ENCODE results near the gene PLAA.

Gene PLAA

DNA sequence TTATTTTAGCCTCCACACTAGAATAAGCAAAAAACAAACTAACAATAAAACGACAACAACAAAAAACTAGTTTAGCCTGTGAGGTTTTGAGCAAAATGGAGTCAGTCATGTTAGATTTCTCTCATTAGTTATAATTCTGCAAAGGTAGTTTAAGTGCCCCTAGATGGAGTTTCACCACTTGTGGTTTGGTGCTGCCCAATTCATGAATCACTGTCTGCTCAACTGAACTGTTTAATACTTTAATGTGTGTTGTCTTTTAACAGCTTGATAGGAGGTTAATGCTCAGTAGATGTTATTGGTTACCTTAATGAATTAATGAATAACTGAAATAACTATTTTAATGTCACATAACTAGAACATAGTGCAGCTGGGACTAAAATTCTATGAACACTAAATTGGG lies 3.5 kb upstream of the PLAA start:
- no peaks in the 10 kb centered on the region for H3K36me3 ChIP-seq (ENCODE audit: insufficient read depth, low read length)
- H3K79me2 ChIP-seq (ENCODE audit: insufficient read depth, low read length) = peaks cover 15% of the 10 kb centered on the region
- H4K20me1 ChIP-seq (ENCODE audit: insufficient read depth, low read length, poor library complexity, severe bottlenecking) = peaks cover 13% of the 10 kb centered on the region
- H3K4me3 ChIP-seq (ENCODE audit: low read length, poor library complexity, severe bottlenecking) = no peak overlapping the region
- no peak overlapping the region for H3K9ac ChIP-seq (ENCODE audit: low read depth, low read length, poor library complexity, severe bottlenecking)
- peaks cover 9% of the 10 kb centered on the region for H3K27me3 ChIP-seq (ENCODE audit: insufficient read depth, low read length, poor library complexity, severe bottlenecking)
- no peaks in the 10 kb centered on the region for H3K9me3 ChIP-seq (ENCODE audit: insufficient read depth, low read depth, low read length)
- no peaks in the 10 kb centered on the region for H3F3A ChIP-seq (ENCODE audit: low read depth)
- H3K9me2 ChIP-seq (replicated peaks; ENCODE audit: low read depth, low read length) = no peaks in the 10 kb centered on the region
- no peak overlapping the region for H3K4me2 ChIP-seq (ENCODE audit: low read depth, low read length, poor library complexity, severe bottlenecking)
- no peak for TF ChIP-seq EZH2phosphoT487 (IDR thresholded peaks at IDR 0.05; ENCODE audit: borderline replicate concordance)
- TF ChIP-seq, protein P1, sequence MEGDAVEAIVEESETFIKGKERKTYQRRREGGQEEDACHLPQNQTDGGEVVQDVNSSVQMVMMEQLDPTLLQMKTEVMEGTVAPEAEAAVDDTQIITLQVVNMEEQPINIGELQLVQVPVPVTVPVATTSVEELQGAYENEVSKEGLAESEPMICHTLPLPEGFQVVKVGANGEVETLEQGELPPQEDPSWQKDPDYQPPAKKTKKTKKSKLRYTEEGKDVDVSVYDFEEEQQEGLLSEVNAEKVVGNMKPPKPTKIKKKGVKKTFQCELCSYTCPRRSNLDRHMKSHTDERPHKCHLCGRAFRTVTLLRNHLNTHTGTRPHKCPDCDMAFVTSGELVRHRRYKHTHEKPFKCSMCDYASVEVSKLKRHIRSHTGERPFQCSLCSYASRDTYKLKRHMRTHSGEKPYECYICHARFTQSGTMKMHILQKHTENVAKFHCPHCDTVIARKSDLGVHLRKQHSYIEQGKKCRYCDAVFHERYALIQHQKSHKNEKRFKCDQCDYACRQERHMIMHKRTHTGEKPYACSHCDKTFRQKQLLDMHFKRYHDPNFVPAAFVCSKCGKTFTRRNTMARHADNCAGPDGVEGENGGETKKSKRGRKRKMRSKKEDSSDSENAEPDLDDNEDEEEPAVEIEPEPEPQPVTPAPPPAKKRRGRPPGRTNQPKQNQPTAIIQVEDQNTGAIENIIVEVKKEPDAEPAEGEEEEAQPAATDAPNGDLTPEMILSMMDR (conservative IDR thresholded peaks at IDR 0.05; ENCODE audit: low read length) = no peak
- peaks cover 22% of the 10 kb centered on the region for H3K4me1 ChIP-seq (ENCODE audit: insufficient read depth, low read length, poor library complexity, severe bottlenecking)
- no peak overlapping the region for H2AFZ ChIP-seq (ENCODE audit: low read length)

DNA sequence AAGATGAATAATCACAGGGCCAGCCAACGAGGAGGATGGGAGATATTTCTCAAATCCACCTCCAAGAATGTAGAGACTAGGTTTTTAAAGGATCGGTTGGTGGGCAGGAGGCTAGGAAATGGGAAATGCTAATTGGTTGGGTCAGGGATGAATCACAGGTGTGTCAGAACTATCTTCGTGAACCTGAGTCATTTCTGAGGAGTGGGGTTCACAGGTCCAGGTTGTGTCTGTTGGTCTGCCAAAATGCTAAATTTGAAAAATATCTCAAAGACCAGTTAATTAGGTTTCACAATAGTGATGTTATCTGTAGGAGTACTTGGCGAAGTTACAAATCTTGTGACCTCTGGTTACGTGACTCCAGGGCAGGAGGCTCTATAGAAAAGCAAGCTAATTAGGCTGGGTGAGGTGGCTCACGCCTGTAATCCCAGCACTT lies 2.6 kb upstream of the PLAA start:
- Histone ChIP-seq H3K36me3 (ENCODE audit: insufficient read depth, low read length) (no peaks in the 10 kb centered on the region), H3K4me1 (ENCODE audit: insufficient read depth, low read length, poor library complexity, severe bottlenecking) (peaks cover 23% of the 10 kb centered on the region), H4K20me1 (ENCODE audit: insufficient read depth, low read length, poor library complexity, severe bottlenecking) (peaks cover 18% of the 10 kb centered on the region), H3K27me3 (ENCODE audit: insufficient read depth, low read length, poor library complexity, severe bottlenecking) (peaks cover 9% of the 10 kb centered on the region), H3K79me2 (ENCODE audit: insufficient read depth, low read length) (peaks cover 23% of the 10 kb centered on the region), H3K9ac (ENCODE audit: low read depth, low read length, poor library complexity, severe bottlenecking) (no peak overlapping the region), H3K4me2 (ENCODE audit: low read depth, low read length, poor library complexity, severe bottlenecking) (no peak overlapping the region), H3K4me3 (ENCODE audit: low read length, poor library complexity, severe bottlenecking) (no peak overlapping the region), H3K9me2 (replicated peaks; ENCODE audit: low read depth, low read length) (no peaks in the 10 kb centered on the region), H2AFZ (ENCODE audit: low read length) (no peak overlapping the region), H3K9me3 (ENCODE audit: insufficient read depth, low read depth, low read length) (no peaks in the 10 kb centered on the region), H3F3A (ENCODE audit: low read depth) (no peaks in the 10 kb centered on the region)
- TF ChIP-seq, protein P1 (conservative IDR thresholded peaks at IDR 0.05; ENCODE audit: low read length) = no peak
- TF ChIP-seq EZH2phosphoT487 (IDR thresholded peaks at IDR 0.05; ENCODE audit: borderline replicate concordance) = no peak

DNA sequence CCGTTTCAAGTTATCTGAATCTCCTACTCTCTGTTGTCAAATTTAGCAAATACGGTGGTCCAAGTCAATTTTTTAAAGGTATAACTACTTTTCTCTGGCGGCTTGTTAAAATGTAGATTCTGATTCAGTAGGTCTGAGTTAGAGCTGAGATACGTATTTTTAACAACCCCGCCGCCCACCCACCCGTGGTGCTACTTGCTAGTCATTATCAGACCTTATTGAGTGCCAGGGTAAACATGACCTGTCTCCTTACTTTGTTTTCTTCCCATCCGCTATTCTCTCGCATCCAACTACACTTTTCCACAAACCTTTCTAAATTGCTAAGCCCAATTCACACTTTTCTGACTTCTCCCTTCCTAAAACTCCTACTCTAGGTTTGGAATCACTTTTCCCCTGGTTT lies 694 bp upstream of the PLAA start:
- Histone ChIP-seq H3K4me1 (ENCODE audit: insufficient read depth, low read length, poor library complexity, severe bottlenecking) (peaks cover 40% of the 10 kb centered on the region), H3K4me2 (ENCODE audit: low read depth, low read length, poor library complexity, severe bottlenecking) (peak overlapping the region; percentile 87), H3K4me3 (ENCODE audit: low read length, poor library complexity, severe bottlenecking) (peak overlapping the region; percentile 97), H3K36me3 (ENCODE audit: insufficient read depth, low read length) (no peaks in the 10 kb centered on the region), H3K27me3 (ENCODE audit: insufficient read depth, low read length, poor library complexity, severe bottlenecking) (peaks cover 9% of the 10 kb centered on the region), H2AFZ (ENCODE audit: low read length) (peak overlapping the region; percentile 98), H3K9me2 (replicated peaks; ENCODE audit: low read depth, low read length) (no peaks in the 10 kb centered on the region), H3F3A (ENCODE audit: low read depth) (no peaks in the 10 kb centered on the region), H3K9ac (ENCODE audit: low read depth, low read length, poor library complexity, severe bottlenecking) (peak overlapping the region; percentile 94), H3K9me3 (ENCODE audit: insufficient read depth, low read depth, low read length) (no peaks in the 10 kb centered on the region), H3K79me2 (ENCODE audit: insufficient read depth, low read length) (peaks cover 43% of the 10 kb centered on the region), H4K20me1 (ENCODE audit: insufficient read depth, low read length, poor library complexity, severe bottlenecking) (peaks cover 34% of the 10 kb centered on the region)
- TF ChIP-seq EZH2phosphoT487 (IDR thresholded peaks at IDR 0.05; ENCODE audit: borderline replicate concordance) = no peak
- TF ChIP-seq, protein P1 (conservative IDR thresholded peaks at IDR 0.05; ENCODE audit: low read length) = no peak

Measured in Loucy (cell line).